GM21390 (cell line): Measurements from ENCODE around the gene IQGAP2.

Experiments used
- ATAC-seq: cut with Tn5 transposase; IDR thresholded peaks from one replicate; pipeline ENCODE4 v1.9.1; 2021; ENCODE audit not compliant: unreplicated experiment

Gene IQGAP2

GRCh38 chr5:76681287-76681686, 278.2 kb downstream of the IQGAP2 start:
- no peak for ATAC-seq

- no peak for ATAC-seq
These were observed 279.3 kb downstream of the IQGAP2 start for GRCh38 chr5:76682387-76682786.

GRCh38 chr5:76683816-76684731, 281.0 kb downstream of the IQGAP2 start:
- no peak for ATAC-seq

- no peak for ATAC-seq
These were observed 281.9 kb downstream of the IQGAP2 start for GRCh38 chr5:76684756-76685519.

- ATAC-seq = no peak
These were observed 282.6 kb downstream of the IQGAP2 start for GRCh38 chr5:76685704-76686103.

GRCh38 chr5:76688212-76688611, 285.1 kb downstream of the IQGAP2 start:
- no peak for ATAC-seq

- ATAC-seq = no peak
These were observed 285.8 kb downstream of the IQGAP2 start for GRCh38 chr5:76688836-76689235.

GRCh38 chr5:76689321-76690036, 286.4 kb downstream of the IQGAP2 start:
- no peak for ATAC-seq

- ATAC-seq = no peak
These were observed 287.1 kb downstream of the IQGAP2 start for GRCh38 chr5:76690037-76690679.

GRCh38 chr5:76690704-76691466, 287.8 kb downstream of the IQGAP2 start:
- no peak for ATAC-seq

GRCh38 chr5:76691467-76692273, 288.6 kb downstream of the IQGAP2 start:
- ATAC-seq = no peak

GRCh38 chr5:76692274-76692540, 289.1 kb downstream of the IQGAP2 start:
- no peak for ATAC-seq

GRCh38 chr5:76692651-76693050, 289.6 kb downstream of the IQGAP2 start:
- ATAC-seq = no peak

GRCh38 chr5:76693141-76693540, 290.1 kb downstream of the IQGAP2 start:
- ATAC-seq = no peak

GRCh38 chr5:76694317-76694716, 291.2 kb downstream of the IQGAP2 start:
- no peak for ATAC-seq

GRCh38 chr5:76695346-76695745, 292.3 kb downstream of the IQGAP2 start:
- ATAC-seq = no peak

- ATAC-seq = no peak
These were observed 293.2 kb downstream of the IQGAP2 start for GRCh38 chr5:76696251-76696650.

GRCh38 chr5:76697670-76698069, 294.6 kb downstream of the IQGAP2 start:
- no peak for ATAC-seq

- ATAC-seq = no peak
These were observed 297.5 kb downstream of the IQGAP2 start for GRCh38 chr5:76700571-76700970.

GRCh38 chr5:76701298-76701697, 298.2 kb downstream of the IQGAP2 start:
- ATAC-seq = no peak
